ENCODE results near the gene PFDN1. TPM values are rescaled to one million over a fixed set of nuclear protein-coding genes. Genes with fewer than 3 reads are reported as not detected.

Gene PFDN1
- total RNA-seq, 1 experiment from 2014 or later = 91.9 TPM

GRCh38 chr5:140216478-140217074 is 86.3 kb downstream of the PFDN1 start:
- ChIA-PET POLR2A (ENCODE audit: unreplicated experiment) (interaction anchor here (0.6 kb wide), 1 partner anchor 130 kb away, joined by 4 read pairs; the partner anchor contains the start of gene HBEGF), CTCF (no interaction called here)
- Histone ChIP-seq H4K20me1 (ENCODE audit: low read length) (no peaks in the 10 kb centered on the region), H3K4me2 (ENCODE audit: low read length) (no peak overlapping the region), H3K4me3 (ENCODE audit: low read length) (no peak overlapping the region), H3K9me3 (ENCODE audit: low read length) (no peaks in the 10 kb centered on the region), H3K4me1 (ENCODE audit: insufficient read depth, low read length) (peaks cover 36% of the 10 kb centered on the region), H3K79me2 (ENCODE audit: low read length) (no peaks in the 10 kb centered on the region), H3K9ac (ENCODE audit: low read length) (no peak overlapping the region), H3K27me3 (ENCODE audit: low read length) (no peaks in the 10 kb centered on the region), H3K9me2 (replicated peaks; ENCODE audit: low read length) (no peaks in the 10 kb centered on the region), H3F3A (ENCODE audit: low read length, unreplicated experiment) (no peaks in the 10 kb centered on the region), H3K27ac (ENCODE audit: low read length) (no peak overlapping the region), H3K36me3 (ENCODE audit: low read depth, low read length) (peaks cover 7% of the 10 kb centered on the region; the same call in 1 of the 2 replicates), H2AFZ (ENCODE audit: low read length) (no peak overlapping the region)
- no peak for ATAC-seq
- BruUV-seq (replicated peaks) = no TSS peak
- no peak for TF ChIP-seq EZH2 (IDR thresholded peaks at IDR 0.05; ENCODE audit: low read length, unreplicated experiment)
- no peak for TF ChIP-seq CTCF (conservative IDR thresholded peaks at IDR 0.05; ENCODE audit: low read depth, low read length)
- TF ChIP-seq EZH2phosphoT487 (IDR thresholded peaks at IDR 0.05; ENCODE audit: borderline replicate concordance, low read length) = no peak
- no peak for DNase-seq
- intact Hi-C loops (cut with micrococcal nuclease) = no loop called here

GRCh38 chr5:140215276-140215675 is 87.6 kb downstream of the PFDN1 start:
- H3K9ac ChIP-seq (ENCODE audit: low read length) = no peak overlapping the region
- CTCF ChIA-PET = no interaction called here
- POLR2A ChIA-PET (ENCODE audit: unreplicated experiment) = no interaction called here
- H3K27ac ChIP-seq (ENCODE audit: low read length) = no peak overlapping the region
- no peak overlapping the region for H2AFZ ChIP-seq (ENCODE audit: low read length)
- intact Hi-C loops (cut with micrococcal nuclease) = no loop called here
- no peaks in the 10 kb centered on the region for H4K20me1 ChIP-seq (ENCODE audit: low read length)
- peak; percentile 38 for ATAC-seq
- peak overlapping the region; percentile 13; the same call in 1 of the 2 replicates for H3K4me2 ChIP-seq (ENCODE audit: low read length)
- peaks cover 24% of the 10 kb centered on the region for H3K4me1 ChIP-seq (ENCODE audit: insufficient read depth, low read length)
- TF ChIP-seq EZH2 (IDR thresholded peaks at IDR 0.05; ENCODE audit: low read length, unreplicated experiment) (no peak), EZH2phosphoT487 (IDR thresholded peaks at IDR 0.05; ENCODE audit: borderline replicate concordance, low read length) (no peak), CTCF (conservative IDR thresholded peaks at IDR 0.05; ENCODE audit: low read depth, low read length) (no peak)
- H3K9me3 ChIP-seq (ENCODE audit: low read length) = no peaks in the 10 kb centered on the region
- BruUV-seq (replicated peaks) = no TSS peak
- H3K27me3 ChIP-seq (ENCODE audit: low read length) = no peaks in the 10 kb centered on the region
- no peaks in the 10 kb centered on the region for H3K36me3 ChIP-seq (ENCODE audit: low read depth, low read length)
- H3F3A ChIP-seq (ENCODE audit: low read length, unreplicated experiment) = no peaks in the 10 kb centered on the region
- no peak for DNase-seq
- H3K79me2 ChIP-seq (ENCODE audit: low read length) = no peaks in the 10 kb centered on the region
- H3K9me2 ChIP-seq (replicated peaks; ENCODE audit: low read length) = no peaks in the 10 kb centered on the region
- no peak overlapping the region for H3K4me3 ChIP-seq (ENCODE audit: low read length)

GRCh38 chr5:140214831-140215230 is 88.1 kb downstream of the PFDN1 start:
- intact Hi-C loops (cut with micrococcal nuclease) = no loop called here
- BruUV-seq (replicated peaks) = no TSS peak
- no peak overlapping the region for H3K9ac ChIP-seq (ENCODE audit: low read length)
- peaks cover 19% of the 10 kb centered on the region for H3K4me1 ChIP-seq (ENCODE audit: insufficient read depth, low read length)
- H3K27ac ChIP-seq (ENCODE audit: low read length) = no peak overlapping the region
- no peaks in the 10 kb centered on the region for H3K9me2 ChIP-seq (replicated peaks; ENCODE audit: low read length)
- ATAC-seq = peak; percentile 84
- CTCF ChIA-PET = no interaction called here
- no peak for TF ChIP-seq EZH2phosphoT487 (IDR thresholded peaks at IDR 0.05; ENCODE audit: borderline replicate concordance, low read length)
- TF ChIP-seq EZH2 (IDR thresholded peaks at IDR 0.05; ENCODE audit: low read length, unreplicated experiment) = no peak
- no peak for TF ChIP-seq CTCF (conservative IDR thresholded peaks at IDR 0.05; ENCODE audit: low read depth, low read length)
- H2AFZ ChIP-seq (ENCODE audit: low read length) = no peak overlapping the region
- H3K27me3 ChIP-seq (ENCODE audit: low read length) = no peaks in the 10 kb centered on the region
- H3K4me3 ChIP-seq (ENCODE audit: low read length) = no peak overlapping the region
- no peaks in the 10 kb centered on the region for H3F3A ChIP-seq (ENCODE audit: low read length, unreplicated experiment)
- peak; percentile 89 for DNase-seq
- H4K20me1 ChIP-seq (ENCODE audit: low read length) = no peaks in the 10 kb centered on the region
- H3K9me3 ChIP-seq (ENCODE audit: low read length) = no peaks in the 10 kb centered on the region
- no peaks in the 10 kb centered on the region for H3K79me2 ChIP-seq (ENCODE audit: low read length)
- 0 out of 2 replicates have a peak overlapping the region, but pooled peaks have one; percentile 13 for H3K4me2 ChIP-seq (ENCODE audit: low read length)
- POLR2A ChIA-PET (ENCODE audit: unreplicated experiment) = no interaction called here
- H3K36me3 ChIP-seq (ENCODE audit: low read depth, low read length) = no peaks in the 10 kb centered on the region
